HG02884 (cell line): Measurements from ENCODE around the gene TBCB.
A peak's percentile ranks its signal among the peaks of the same experiment; 100 is the strongest.
"Not testable (repeated sequence)": the region's sequence is repeated elsewhere in the genome, so short reads cannot be mapped to it uniquely, and the experiment has no call there.

Source experiments
- ATAC-seq: cut with Tn5 transposase; IDR thresholded peaks from one replicate; pipeline ENCODE4 v1.9.1; 2021; ENCODE audit warnings: mild to moderate bottlenecking, moderate library complexity; ENCODE audit not compliant: unreplicated experiment

TBCB gene

DNA sequence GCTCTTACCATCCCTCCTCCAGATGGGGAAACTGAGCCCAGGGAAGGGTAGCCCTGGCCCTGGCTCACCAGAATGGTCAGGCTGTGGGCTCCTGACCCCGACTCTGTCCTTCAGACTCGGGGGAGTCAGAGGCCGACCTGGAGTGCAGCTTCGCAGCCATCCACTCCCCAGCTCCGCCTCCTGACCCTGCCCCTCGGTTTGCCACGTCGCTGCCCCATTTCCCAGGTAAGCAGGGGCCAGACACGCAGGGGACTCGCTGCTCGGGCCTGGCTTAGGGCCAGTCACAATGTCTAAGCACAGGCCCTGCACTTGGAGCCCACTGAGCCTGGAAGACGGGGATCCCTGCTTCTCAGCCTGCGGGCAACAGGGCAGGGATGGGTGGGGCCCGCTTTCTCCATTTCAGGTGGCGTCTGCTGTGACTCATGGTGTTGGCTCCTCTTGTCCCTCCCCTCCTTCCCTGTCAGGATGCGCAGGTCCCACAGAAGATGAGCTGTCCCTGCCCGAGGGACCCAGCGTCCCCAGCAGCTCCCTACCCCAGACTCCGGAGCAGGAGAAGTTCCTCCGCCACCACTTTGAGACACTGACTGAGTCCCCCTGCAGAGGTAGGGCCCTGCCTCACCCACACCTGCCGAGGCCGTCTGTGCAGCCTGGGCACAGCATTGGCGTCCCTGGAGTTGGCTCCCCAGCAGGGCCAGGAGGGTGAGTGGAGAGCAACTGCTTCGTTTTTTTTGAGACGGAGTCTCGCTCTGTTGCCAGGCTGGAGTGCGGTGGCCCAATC lies 13.5 kb upstream of the TBCB start:
- no peak for ATAC-seq

DNA sequence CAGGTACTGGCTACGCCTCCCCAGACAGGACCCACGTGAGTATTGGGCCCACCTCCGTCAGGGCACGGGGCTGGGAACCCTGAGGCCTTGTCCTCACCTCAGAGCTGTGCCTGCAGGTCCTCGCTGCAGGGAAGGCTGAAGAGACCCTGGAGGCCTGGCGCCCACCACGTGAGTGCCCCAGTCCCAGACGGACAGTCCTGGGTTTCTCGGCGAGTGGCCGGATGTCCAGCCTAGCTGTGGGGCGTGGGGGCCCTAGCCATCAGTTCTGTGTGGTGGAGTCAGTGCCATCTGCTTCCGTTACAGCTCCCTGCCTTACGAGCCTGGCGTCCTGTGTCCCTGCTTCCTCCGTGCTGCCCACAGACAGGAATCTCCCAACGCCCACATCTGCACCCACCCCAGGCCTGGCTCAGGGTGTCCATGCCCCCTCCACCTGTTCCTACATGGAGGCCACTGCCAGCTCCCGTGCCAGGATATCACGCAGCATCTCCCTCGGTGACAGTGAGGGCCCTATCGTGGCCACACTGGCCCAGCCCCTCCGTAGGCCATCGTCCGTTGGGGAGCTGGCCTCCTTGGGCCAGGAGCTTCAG lies 12.1 kb upstream of the TBCB start:
- no peak for ATAC-seq

DNA sequence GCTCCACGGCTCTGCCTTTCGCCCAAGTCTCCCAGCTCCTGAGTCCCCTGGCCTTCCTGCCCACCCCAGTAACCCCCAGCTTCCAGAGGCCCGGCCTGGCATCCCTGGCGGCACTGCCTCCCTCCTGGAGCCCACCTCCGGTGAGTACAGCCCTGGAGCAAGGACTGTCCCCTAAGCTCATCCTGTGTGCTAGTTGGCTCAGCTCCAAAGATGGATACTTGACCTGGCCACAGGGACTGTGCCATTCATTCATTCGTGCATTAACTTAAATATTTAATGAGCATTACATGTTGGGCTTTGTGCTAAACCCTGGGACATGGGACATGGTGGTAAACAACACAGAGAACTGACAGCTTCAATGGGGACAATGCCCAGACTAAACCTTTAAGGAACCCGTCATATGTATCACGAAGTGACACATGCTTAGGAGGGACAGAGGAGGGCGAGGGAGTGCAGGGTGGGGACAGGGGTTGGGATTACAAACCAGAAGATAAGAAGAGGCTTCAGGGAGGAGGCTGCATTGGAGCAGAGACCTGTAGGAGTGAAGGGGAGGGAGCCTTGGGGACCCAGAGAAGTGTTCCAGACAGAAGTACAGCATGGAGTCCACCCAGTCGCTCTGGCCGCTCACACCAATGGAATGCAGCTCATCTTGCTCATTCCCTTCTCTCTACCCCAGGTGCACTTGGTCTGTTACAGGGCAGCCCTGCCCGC lies 11.3 kb upstream of the TBCB start:
- no peak for ATAC-seq

DNA sequence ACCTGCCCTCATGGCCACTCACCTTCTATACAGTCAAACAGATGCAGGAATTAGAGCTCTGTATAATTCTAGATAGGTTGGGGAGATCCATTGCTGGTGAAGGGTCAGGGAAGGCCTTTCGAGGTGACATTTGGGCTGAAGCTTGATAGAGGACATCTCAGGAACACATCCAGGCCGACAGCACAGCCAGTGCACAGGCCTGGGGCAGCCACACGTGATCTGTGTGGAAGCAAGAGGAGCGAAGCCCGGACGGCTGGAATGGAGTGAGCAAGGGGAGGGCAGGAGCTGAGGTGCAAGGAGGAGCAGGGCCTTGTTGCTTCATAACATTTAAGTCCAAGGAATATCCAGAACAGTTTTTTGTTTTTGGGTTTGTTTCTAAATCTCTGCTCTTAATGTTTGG lies 8.8 kb upstream of the TBCB start:
- ATAC-seq, result no peak

DNA sequence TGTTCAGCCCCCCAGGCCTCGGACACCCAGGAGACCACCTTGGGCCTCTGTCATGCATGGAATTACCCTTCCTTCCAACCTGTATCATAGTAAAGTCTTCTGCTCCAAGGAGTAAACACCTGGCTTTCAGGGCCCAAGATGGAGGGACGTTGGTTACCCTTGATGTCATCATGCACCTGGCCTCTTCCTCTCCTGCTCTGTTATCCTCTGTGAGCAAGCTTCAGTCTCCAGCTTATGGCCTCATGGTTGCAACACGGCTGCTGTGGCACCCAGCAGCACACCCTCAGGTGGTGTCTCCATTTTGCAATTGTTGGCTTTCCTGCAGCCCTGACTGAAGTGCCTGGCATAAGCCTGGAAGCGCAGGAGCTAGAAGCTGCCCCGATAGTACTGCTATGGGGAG lies 8.3 kb upstream of the TBCB start:
- ATAC-seq, result no peak

DNA sequence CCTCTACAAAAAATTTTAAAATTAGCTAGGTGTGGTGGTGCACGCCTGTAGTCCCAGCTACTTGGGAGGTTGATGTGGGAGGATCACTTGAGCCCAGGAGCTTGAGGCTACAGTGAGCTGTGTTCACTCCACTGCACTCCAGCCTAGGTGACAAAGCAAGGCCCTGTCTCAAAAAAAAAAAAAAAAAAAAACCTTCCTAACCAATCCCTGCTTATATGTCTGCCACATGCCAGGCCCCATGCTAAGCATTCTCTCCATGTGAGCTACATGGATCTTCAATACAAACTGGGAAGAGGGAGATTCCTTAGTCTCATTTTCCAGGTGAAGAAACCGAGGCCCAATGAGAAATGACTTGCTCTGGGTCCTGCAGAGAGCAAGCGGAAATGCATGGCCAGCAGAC lies 6.6 kb upstream of the TBCB start:
- no peak for ATAC-seq

DNA sequence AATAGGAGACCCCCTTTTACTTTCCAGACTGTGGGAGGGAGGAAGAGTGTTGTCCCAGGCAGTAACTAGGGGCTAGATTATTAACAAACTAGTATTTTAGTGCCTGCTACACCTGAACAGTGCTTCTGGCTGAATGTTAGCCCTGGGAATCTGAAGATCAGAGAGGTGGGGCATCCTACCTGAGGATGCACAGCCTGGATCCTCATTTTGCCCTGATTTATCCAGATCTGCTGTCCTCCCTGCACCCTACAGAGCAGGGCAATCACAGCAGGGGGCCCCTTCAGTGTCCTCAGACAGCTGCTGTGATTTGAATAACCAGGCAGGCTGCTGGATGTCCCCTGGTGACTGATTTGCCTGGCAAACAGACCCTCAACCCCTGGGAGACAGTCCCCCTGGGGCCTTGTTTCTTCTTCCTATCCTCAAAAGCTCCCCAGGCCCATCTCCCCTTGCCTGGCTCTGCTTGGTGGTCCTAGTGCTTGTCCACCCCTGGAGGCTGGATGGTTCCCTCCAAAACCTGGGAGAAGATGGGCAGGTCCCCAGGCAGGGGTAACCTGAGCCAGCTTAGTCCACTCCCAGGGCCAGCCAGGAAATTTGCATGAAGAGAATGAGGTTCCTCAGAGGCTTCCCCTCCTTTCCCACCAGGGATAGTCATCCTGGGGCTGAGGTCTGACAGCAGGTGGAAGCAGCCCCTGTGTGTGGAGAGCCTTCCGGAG lies 4.6 kb upstream of the TBCB start, which contains the start of gene OVOL3:
OVOL3 (plus strand) TSS at position 657 of the 713 bp plus-strand sequence. CDS start 60 bp downstream, outside the sequence.
- ATAC-seq, result no peak

DNA sequence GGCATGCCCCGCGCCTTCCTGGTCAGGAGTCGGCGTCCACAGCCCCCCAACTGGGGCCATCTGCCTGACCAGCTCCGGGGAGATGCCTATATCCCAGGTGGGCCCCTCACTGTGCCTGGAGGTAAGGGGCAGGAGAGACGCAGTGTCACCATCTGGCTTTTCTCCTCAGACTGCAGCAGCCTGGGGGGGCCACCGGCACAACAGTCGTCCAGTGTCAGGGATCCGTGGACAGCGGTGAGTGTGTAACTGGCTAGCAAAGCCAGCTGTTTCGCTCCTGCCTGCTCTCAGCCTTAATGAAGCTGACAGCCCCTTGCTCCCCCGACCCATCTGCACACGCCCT lies 4.1 kb upstream of the TBCB start:
- ATAC-seq, result no peak

DNA sequence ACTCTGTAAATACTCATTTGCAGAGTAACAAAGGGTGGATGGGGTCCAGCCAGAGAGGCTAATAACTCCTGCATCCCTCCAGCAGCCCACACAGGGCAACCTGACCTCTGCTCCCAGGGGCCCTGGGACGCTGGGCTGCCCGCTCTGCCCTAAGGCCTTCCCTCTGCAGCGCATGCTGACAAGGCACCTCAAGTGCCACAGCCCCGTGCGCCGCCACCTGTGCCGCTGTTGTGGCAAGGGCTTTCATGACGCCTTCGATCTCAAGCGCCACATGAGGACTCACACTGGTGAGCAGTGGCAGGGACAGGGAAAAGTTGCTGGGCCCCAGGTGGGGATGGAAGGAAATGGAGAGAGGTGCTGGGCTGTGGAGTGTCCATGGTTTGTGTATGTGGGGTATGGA lies 2.6 kb upstream of the TBCB start:
- ATAC-seq, result no peak

DNA sequence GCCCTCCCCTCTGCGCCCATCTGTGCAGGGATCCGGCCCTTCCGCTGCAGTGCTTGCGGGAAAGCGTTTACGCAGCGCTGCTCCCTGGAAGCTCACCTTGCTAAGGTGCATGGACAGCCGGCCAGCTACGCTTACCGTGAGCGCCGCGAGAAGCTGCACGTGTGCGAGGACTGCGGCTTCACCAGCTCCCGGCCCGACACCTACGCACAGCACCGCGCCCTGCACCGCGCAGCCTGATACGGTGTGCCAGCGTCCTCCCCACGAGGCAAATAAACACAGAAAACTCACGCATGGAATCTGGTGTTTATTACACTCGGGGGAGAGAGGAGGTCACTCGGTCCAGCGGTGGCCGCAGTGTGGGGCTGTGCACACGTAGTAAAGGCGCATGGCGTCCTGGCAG lies 1.8 kb upstream of the TBCB start:
- ATAC-seq, result no peak

DNA sequence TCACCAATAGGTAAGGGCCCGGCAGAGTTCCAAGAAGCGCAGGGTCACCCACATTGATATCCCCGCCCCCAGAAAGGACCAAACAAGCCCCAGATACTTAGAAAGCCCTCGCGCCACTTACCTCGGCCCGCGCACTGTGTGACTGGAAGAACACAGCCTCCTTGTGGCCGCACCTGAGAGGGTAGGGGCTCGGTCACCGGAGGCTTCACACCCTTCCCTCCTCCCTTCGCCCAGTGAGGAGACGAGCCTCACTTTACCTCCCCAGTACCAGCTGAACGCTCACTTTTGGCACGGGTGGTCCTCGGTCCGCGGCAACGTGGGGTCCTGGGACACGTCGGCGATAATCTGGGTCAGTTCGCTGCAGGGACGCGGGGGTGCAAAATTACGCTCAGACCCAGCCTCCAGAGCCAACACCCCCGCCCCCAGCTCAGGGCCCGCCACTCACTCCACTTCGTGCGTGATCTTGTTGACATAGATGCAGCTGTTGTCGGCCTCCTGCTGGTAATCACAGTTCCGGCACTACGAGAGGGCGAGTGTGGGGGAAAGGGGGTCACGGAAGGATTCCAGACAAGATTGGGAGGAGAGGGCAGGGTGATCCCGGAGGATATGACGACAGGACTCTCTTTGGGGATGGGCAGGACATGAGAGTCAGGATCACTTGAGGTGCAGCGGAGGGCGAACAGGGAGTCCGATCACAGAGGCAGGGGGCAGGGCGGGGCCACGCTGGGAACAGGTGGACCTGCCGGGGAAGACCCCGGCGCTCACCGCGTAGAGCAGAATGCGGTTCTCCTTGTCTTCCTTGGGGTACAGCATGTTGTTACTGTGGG lies 1.2 kb upstream of the TBCB start:
- no peak for ATAC-seq

DNA sequence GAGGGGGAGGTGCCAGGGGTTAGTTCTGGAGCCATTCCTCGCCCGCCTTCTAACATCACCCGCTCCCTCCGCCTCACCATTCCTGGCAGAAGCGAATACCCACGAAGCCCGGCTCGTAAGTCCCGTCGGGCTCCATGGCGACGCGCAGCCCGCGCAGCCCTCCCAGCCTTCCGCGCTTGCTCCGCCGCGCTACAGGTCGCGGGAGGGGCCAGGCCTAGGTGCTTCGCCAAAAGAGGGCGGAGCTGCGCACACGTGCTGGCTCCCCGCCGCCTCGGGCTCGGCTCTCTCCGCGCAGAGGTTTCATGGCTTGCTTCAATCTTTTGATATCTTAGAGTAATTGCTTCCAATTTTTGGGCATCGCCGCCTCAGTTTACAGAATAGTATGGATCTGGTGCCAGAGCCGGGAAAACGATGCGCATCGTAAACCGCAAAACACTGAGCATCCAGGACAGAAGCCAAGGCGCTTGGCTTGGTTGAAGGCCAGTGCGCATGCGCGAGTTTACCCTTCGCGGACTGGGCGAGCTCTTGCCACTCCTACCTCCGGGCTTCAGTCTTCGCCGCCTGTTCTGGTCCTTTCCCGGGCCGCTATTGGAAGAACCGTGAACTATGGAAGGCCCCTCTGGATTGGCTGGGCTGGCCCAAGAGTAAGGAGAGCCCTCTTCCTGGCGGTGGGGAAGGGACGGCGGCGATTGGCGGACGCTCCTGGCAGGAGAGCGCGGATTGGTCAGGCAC lies 381 bp upstream of the TBCB start, which contains the start of gene POLR2I:
POLR2I (minus strand) TSS at position 155 of the 732 bp plus-strand sequence; CDS start at position 136, 19 bp downstream.
- ATAC-seq, result peak; percentile 78

DNA sequence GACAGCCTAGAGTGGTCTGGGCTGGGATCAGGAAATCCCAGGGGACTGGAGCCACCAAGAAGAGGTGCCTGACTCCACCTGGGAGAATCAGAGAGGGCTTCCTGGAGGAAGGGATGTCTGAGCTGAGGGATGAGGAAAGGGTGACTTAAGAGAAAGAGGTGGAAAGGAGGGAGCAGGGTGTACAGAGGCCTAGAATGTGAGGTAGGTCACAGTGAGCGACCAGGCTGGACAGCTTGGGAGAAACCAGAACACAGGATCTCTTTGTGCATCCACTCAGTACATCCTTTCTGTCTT lies 1.0 kb downstream of the TBCB start:
- ATAC-seq, result no peak

DNA sequence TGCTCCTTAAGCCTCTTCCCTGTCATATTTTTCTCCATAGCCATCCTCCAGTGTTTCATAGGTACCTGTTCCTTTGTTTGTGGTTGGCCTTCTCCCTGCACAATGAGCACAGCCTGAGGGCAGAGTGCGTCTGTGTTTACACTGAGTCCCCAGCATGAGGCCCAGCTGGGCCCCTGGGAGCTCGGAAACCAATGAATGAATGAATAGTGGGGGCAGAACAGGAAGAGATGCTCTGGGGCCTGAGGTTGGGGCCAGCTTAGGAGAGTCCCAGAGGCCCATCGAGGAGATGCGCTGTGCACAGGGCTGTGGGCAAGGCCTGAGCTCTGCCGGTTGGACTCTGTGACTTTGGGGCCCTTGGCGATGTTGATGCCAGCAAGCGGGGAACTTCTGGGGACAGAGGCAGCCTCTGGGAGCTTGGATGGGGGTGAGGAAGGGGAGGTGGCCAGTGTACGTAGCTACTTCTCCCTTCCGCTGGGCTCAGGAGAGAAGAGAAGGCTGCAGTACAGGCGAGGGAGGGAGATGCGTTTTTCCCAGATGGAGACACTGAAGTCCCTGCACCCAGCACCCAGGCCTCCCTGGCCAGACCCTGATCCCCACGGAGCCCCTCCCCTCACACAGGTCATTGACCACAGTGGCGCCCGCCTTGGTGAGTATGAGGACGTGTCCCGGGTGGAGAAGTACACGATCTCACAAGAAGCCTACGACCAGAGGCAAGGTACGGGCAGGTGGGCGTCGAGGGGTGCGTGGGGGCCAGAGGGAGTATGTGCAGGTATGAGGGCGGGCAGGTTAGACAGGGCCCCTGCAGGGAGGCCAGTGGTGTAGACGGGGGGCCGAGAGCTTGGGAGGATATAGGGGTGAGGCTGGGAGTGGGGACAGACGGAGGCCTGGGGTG lies 5.1 kb downstream of the TBCB start:
- ATAC-seq, result no peak

DNA sequence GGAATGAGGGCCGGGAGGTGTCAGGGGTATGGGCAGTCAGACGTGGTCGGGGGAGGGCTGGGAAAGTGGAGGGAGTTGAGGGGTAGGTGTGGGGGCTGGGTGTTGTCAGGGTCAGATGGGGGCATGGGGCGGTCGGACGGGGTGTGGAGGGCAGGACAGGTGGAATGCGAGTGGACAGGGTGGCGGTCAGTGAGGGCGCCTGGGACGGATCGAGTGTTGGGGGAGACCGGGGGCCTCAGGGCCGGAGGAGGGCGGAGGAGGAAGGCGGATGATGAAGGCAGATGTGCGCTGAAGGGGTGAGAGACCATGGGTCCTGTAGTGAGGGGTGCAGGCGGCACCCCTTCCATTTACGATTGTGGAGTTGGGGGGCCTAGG lies 5.7 kb downstream of the TBCB start:
- ATAC-seq, result no peak

DNA sequence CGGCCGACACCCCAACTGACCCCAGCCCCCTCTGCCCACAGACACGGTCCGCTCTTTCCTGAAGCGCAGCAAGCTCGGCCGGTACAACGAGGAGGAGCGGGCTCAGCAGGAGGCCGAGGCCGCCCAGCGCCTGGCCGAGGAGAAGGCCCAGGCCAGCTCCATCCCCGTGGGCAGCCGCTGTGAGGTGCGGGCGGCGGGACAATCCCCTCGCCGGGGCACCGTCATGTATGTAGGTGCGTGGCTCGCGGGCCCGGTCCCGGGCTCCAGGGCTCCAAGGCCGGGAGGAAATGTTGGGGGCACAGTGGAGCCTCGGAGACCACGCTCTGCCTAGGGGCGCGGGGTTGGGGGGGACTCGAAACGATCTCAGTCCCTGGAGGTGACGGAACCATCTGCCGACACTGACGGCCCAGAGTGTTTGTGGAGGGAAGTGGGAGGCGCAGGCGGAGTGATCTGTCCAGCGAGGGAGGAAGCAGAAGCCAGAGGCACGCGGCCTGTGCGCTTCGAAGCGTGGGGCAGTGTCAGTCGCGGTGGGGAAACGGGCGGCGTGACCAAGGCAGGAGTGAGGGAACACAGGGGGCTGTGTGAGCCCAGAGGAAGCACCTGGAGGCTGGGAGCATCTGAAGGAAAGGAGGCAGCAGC lies 6.3 kb downstream of the TBCB start:
- no peak for ATAC-seq

DNA sequence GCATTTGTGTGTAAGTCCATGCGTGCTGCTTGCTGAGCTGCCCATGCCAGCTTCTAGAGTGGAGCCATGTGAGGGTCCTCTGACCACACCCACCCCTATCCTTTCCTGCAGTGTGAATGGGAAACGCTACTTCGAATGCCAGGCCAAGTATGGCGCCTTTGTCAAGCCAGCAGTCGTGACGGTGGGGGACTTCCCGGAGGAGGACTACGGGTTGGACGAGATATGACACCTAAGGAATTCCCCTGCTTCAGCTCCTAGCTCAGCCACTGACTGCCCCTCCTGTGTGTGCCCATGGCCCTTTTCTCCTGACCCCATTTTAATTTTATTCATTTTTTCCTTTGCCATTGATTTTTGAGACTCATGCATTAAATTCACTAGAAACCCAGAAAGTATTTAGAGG lies 10.3 kb downstream of the TBCB start:
- no peak for ATAC-seq

DNA sequence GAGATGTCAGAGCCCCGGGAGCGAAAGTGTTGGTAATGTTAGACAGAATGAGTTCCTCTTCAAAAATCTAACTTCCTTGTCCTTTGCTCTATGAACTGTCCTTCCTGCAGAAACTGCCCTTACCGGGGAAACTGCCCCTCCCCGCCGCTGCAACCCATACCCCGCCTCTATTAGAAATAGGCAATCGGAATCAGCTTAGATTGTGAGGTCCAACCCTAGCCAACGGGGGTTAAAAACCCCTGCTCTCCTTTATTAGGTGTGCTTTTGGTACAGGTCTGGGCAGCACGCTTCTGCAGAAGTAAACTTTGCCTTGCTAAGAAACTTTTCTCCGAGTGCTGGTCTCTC lies 13.1 kb downstream of the TBCB start:
- no peak for ATAC-seq

DNA sequence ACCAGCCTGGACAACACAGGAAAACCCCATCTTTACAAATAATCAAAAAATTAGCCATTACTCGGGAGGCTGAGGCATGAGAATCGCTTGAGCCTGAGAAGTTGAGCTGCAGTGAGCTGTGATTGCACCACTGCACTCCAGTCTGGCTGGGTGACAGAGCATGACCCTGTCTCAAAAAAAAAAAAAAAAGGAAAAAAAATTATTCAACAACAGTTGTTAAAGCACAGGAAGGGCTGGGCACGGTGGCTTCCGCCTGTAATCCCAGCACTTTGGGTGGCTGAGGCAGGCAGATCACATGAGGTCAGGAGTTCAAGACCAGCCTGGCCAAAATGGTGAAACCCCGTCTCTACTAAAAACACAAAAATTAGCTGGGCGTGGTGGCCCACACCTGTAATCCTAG lies 16.0 kb downstream of the TBCB start:
- ATAC-seq, result not testable (repeated sequence)
